AG04449 (cell line): ENCODE measurements around the gene EIF5A.

Experiments used
- CTCF ChIA-PET: fragments of 350-600 bp; formaldehyde crosslinking; extraction: SDS; loops from one replicate; lab custom pipeline; 2021; ENCODE audit warnings: antibody characterized with exemption; lab: Yijun Ruan, JAX
- POLR2A ChIA-PET: fragments of 400-600, 350-600 bp; formaldehyde crosslinking; extraction: SDS; loops from one replicate; lab custom pipeline; 2020; ENCODE audit warnings: antibody characterized with exemption, inconsistent platforms; lab: Yijun Ruan, JAX
- DNase-seq: peaks from one replicate; pipeline ENCODE4 v3.0.0-alpha.2; 2010; ENCODE audit warnings: low read depth, low spot score
- H3K4me3 ChIP-seq: 2 replicates; pipeline ENCODE4 v1.5.1; 2011; ENCODE audit warnings: low read depth, mild to moderate bottlenecking, control low read depth, low read length
- TF ChIP-seq, protein P1 (sequence below): IDR thresholded peaks from one replicate; pipeline ENCODE4 v1.5.1; 2011; ENCODE audit warnings: mild to moderate bottlenecking, moderate library complexity, low read length, control low read depth, inconsistent platforms; ENCODE audit not compliant: insufficient read depth; ENCODE audit errors: missing control alignments

The EIF5A gene

DNA sequence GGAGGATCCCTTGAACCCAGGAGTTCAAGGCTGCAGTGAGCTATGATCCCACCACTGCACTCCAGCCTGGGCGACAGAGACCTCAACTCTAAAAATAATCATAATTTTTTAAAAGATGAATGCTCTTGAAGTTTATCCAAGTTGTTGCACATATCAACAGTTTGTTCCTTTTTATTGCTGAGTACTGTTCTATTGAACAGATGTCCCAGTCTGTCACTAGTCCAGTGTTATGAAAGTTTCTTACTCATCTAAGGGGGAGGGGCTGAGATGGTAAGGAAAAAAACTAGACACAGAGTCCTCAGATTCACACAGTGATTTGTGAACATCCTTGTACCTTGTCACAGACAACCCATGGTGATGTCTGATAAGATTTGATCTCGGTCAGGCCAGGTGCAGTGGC is 32.8 kb downstream of the EIF5A start:
- ChIA-PET CTCF (interaction anchor here (0.7 to 3.2 kb wide), 2 partner anchors 220 to 348 kb away, joined by 3 to 11 read pairs; partner anchors contain the start of gene SENP3), POLR2A (no interaction called here)
- no peak overlapping the region for H3K4me3 ChIP-seq
- DNase-seq: no peak
- TF ChIP-seq, protein P1, sequence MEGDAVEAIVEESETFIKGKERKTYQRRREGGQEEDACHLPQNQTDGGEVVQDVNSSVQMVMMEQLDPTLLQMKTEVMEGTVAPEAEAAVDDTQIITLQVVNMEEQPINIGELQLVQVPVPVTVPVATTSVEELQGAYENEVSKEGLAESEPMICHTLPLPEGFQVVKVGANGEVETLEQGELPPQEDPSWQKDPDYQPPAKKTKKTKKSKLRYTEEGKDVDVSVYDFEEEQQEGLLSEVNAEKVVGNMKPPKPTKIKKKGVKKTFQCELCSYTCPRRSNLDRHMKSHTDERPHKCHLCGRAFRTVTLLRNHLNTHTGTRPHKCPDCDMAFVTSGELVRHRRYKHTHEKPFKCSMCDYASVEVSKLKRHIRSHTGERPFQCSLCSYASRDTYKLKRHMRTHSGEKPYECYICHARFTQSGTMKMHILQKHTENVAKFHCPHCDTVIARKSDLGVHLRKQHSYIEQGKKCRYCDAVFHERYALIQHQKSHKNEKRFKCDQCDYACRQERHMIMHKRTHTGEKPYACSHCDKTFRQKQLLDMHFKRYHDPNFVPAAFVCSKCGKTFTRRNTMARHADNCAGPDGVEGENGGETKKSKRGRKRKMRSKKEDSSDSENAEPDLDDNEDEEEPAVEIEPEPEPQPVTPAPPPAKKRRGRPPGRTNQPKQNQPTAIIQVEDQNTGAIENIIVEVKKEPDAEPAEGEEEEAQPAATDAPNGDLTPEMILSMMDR: no peak

DNA sequence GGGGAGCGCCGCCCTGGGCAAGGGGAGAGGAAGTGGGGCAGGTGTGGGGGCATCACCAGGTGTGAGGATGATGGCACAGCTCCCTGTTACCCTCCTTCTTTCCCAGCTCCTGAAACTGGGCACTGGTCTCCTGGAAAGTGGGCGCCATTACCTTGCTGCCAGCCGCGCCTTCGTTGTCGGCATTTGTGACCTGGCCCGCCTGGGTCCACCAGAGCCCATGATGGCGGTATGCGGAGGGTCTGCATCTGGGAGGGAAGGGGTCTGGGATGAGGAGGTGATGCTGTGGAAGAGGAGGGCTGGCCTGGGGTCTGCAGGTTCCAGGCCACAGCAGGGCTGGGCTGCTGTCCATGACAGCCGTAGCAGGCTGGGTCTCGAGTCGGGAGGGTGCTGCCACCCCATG is 34.4 kb downstream of the EIF5A start:
- TF ChIP-seq, protein P1: no peak
- no peak overlapping the region for H3K4me3 ChIP-seq
- ChIA-PET POLR2A (interaction anchor here (0.6 to 5.1 kb wide), 2 partner anchors 12 to 231 kb away, joined by 3 to 20 read pairs; no protein-coding TSS in a partner anchor), CTCF (interaction anchor here (0.9 to 8.6 kb wide), 5 partner anchors 11 to 297 kb away, joined by 3 to 53 read pairs (median 11); partner anchors contain the start of genes NEURL4, SENP3 and SLC2A4)
- no peak for DNase-seq

DNA sequence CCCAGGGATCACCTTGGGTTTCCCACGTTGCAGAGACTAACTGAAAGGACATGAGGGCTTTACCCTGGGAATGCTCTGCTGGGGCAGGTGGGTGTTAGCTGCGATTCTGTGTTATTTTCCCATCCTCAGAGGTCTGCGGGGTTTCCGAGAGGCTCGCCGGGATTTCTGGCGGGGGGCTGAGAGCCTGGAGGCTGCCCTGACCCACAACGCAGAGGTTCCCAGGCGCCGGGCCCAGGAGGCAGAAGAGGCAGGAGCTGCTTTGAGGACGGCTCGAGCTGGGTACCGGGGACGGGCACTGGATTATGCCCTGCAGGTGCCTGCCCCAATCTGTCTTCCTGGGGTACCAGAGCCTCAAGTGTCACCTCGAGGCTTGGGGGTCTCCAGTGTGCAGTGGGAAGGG is 35.8 kb downstream of the EIF5A start:
- TF ChIP-seq, protein P1: no peak
- POLR2A ChIA-PET: interaction anchor here (5.1 kb wide), 1 partner anchor 13 kb away, joined by 20 read pairs; no protein-coding TSS in a partner anchor
- H3K4me3 ChIP-seq: no peak overlapping the region
- CTCF ChIA-PET: interaction anchor here (1.5 to 8.6 kb wide), 8 partner anchors 7 to 298 kb away, joined by 4 to 53 read pairs (median 24); partner anchors contain the start of genes ACAP1, NEURL4, SLC16A11 and SLC2A4
- DNase-seq: no peak

DNA sequence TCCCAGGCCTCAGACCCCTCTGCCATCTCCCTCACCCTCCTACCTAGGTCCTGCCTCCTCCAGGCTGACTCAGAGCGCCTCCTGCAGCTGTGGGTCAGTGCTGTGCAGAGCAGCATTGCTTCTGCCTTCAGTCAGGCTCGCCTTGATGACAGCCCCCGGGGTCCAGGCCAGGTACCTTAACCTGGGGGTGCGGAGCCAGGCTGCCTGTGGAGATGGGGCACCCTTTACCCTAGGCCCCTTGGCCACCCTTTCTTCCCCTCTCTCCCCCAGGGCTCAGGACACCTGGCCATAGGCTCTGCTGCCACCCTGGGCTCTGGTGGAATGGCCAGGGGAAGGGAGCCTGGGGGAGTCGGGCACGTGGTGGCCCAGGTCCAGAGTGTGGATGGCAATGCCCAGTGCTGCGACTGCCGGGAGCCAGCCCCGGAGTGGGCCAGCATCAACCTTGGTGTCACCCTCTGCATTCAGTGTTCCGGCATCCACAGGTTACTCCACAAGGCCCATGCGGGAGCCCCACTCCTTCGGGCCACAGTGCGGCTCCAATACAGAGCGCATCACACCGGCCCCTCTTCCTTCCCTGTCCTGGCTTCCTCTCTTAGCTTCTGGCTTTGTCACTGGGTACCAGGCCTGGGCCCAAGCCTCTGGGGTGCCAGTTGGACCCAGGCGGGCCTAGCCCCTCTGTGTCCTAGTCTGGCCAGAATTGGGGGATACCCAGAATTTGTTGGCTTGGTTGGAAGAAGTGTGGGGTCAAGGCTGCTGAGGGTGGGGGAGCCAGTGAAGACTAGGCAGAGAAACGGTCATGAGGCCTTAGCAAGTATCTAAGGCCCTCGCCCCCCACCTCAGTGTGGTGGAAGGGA is 39.6 kb downstream of the EIF5A start:
- no peak overlapping the region for H3K4me3 ChIP-seq
- DNase-seq: no peak
- ChIA-PET POLR2A (no interaction called here), CTCF (interaction anchor here (0.8 to 8.6 kb wide), 10 partner anchors 9 to 301 kb away, joined by 3 to 53 read pairs (median 17); partner anchors contain the start of genes ACAP1, NEURL4, SENP3 and SLC2A4)
- TF ChIP-seq, protein P1: no peak

DNA sequence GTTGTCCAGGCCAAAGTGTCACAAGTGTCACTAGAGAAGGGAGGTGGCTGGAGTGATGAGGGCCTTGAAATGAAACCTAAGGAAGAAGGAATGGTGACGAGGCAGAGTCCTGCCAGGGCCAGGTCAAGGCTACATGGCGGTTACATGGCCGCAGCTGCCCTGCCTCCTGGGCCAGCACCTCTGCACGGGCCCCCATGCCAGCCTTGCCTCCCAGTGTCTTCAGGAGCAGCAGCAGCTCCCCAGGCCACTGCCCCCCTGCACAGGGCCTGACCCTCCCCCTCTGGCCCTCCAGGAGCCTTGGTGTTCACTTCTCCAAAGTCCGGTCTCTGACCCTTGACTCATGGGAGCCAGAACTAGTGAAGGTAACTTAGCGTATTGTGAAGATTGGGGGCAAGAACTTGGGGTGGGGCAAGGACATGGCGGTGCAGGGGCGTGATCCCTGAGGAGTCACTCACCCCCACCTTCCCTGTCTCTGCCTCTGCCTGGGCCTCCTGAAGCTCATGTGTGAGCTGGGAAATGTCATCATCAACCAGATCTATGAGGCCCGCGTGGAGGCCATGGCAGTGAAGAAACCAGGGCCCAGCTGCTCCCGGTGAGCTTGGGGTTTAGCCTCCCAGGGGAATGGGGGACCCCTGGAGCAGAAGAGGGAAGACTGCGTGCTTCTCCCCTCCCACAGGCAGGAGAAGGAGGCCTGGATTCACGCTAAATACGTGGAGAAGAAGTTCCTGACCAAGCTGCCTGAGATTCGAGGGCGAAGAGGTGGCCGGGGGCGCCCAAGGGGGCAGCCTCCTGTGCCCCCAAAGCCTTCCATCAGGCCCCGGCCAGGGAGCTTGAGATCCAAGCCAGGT is 40.4 kb downstream of the EIF5A start:
- no peak for DNase-seq
- TF ChIP-seq, protein P1: no peak
- ChIA-PET CTCF (interaction anchor here (0.8 to 8.6 kb wide), 12 partner anchors 9 to 302 kb away, joined by 3 to 53 read pairs (median 5); partner anchors contain the start of genes ACAP1, NEURL4, SENP3 and SLC2A4), POLR2A (interaction anchor here (0.5 to 1.4 kb wide), 5 partner anchors 18 to 227 kb away, joined by 3 to 4 read pairs (median 3); partner anchors contain the start of gene POLR2A)
- H3K4me3 ChIP-seq: no peak overlapping the region
